Left colon (tissue), 2 donors: ENCODE measurements around the gene ASCL2. TPM values are rescaled to one million over a fixed set of nuclear protein-coding genes. Genes with fewer than 3 reads are reported as not detected.

Experiments
- ATAC-seq: fragments of 200-7000 bp; cut with Tn5 transposase; one replicate; pipeline ENCODE4 v1.9.1; 2020; ENCODE audit warnings: mild to moderate bottlenecking, moderate library complexity
- DNase-seq, 2 donors: peaks; one replicate each; pipeline ENCODE4 v3.0.0-alpha.2; 2020
- intact Hi-C, 2 donors: fragments of 100-400 bp; cut with DNase I in 1 of 2; cut with micrococcal nuclease in 1 of 2; formaldehyde crosslinking; loops; one replicate each; pipeline versions ENCODE4 v1.11.2 to v1.14.0; 2022; cut with DNase I, micrococcal nuclease
- total RNA-seq, 2 donors: library from RNA; stranded (reverse); fragmentation: NEBNext Ultra II Directional; extraction: Animal tissue kit (Norgen Biotek cat#: 25700); gene quantifications; one replicate each; pipeline ENCODE4 v1.2.1, GENCODE V29; 2021
- donor health status: DM: no; HTN: no; CAD: no.
- donor health status: DM: yes; HTN: yes; CAD: no.

The ASCL2 gene
- total RNA-seq, 2 donors from 2014 or later = 6.3 to 10.4 TPM

DNA sequence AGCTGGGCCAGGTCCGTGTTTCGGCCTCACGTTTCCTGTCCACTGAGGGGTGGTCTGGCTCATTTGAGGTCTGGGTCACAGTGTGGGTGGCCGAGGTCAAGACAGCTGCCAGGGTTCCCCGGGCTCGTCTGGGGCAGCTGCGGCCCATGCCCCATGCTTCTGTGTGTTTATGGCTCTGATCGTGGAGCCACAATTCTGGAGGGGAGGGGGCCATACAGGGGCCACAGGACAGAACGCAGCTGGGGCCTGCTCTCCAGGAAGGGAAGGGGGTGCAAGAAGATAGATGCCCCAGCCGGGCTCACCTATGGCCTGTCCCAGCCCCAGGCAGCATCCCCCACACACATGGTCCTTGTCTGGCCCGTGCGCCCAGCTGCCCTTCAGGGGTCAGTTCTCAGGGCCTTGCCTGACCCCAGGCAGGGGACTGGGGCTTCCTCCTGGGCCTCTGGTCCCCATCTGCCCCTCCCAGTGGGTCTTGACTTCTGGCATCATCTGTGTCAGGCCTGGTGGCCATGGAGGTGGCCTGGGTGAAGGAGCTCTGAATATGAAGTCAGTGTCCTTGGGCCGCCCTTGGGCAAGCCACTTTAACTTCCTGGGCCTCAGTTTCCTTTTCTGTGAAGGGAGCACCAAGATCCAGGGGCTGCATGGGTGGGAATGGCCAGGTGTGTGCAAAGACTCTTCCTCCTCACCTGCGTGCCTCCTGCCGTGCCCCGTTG, 39.8 kb upstream of the ASCL2 start:
- no peak for ATAC-seq
- intact Hi-C loops = no loop called here
- no peak for DNase-seq

DNA sequence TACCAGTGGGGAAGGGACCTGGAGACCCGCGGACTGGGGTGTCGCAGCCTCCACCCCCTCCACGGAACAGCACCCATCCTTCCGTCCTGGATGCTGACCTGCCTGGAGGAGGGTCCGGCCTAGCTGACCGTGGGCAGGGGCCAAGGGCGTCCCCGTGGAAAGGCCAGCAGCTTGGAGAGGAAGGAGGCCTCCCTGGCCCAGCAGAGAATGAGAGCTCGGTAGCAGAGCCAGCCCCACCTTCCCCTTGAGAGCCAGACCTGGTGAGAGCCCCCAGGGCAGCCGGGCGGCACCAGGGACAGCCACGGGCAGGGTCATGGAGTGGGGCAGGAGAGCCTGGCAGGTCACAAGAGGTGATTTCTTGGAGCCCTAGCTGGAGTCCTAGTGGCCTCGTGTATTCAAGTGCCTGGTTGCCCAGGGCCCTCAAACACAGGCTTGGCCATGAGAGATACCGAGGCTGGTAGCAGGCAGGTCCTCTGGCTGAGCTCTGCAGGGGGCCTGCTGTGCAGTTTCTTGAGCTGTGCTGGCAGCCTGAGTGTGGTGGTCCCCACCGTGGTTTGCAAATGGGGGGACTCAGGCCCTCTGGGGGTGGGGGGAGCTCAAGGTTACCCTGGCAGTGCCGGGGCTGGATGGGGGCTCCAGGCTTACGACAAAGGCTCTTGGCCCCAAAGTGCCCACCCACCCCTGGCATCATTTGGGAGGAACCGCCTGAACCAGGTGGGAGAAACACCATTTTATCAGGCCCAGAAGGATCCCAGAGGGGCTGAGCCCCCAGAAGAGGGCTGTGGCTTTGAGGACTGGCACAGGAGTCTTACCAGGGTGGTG, 39.1 kb upstream of the ASCL2 start:
- intact Hi-C loops = loop anchor here in 1 of 2 donors (5.0 kb wide), 1 partner anchor 113 kb away; no protein-coding TSS in a partner anchor
- DNase-seq = no peak
- ATAC-seq = no peak

DNA sequence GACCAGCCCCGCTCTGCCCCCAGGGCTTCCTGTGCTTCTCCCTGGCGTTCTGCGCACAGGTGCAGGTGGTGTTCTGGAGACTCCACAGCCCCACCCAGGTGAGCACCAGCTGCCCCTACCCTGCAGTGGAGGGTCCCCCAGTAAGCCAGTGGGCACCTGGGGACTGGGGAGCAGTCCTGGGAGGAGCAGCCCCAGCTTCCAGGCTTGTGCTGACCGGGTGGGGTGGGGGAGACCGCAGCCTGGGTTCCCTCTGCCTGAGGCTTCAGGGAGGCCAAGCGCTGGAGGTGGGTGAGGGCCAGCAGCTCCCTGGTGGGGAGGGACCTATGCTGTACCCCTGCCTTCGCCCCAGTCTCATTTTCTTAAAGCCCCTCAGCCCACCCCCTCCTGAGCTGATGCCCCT, 38.3 kb upstream of the ASCL2 start:
- ATAC-seq = no peak
- DNase-seq = no peak
- intact Hi-C loops = loop anchor here in 1 of 2 donors (5.0 kb wide), 1 partner anchor 114 kb away; no protein-coding TSS in a partner anchor

DNA sequence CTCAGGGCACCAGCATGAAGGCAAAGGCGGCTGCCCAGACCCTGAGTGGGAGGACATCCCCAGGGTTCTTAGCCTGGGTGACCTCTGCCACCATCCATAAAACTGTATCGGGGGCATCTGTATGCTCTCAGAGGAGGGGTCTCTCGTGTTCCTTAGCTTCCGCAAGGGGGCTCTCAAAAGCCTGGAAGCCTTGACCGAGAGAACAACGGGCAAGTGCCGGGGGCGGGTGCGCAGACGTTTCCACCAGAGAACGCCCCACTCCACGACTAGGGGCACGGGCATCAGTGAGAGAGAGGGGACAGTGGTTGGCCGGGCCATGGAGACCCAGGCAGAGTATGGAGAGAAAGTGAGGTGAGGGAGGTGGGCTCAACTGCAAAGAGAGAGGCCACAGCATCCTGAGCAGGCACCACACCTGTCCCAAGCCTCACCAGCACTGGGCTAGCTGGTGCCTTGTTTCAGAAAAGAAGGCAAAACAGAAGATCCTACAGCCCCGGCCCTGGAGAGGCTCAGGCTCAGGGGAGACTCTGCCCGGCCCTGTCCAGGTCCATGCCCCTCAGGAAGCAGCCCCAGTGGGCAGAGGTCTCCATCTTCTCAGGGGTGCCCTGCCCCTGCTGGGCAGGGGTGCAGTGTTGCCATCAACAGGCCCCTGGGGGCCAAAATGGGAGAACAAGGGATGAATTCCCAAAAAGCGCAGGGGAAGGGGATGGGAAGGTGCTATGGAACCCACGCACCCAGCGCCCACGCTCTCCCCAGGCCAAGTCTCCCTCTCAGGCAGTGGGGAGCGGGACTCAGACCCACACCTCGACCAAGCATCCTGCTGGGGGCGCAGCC, 37.3 kb upstream of the ASCL2 start:
- ATAC-seq = no peak
- no peak for DNase-seq
- intact Hi-C loops = loop anchor here in 1 of 2 donors (5.0 kb wide), 1 partner anchor 115 kb away; no protein-coding TSS in a partner anchor

DNA sequence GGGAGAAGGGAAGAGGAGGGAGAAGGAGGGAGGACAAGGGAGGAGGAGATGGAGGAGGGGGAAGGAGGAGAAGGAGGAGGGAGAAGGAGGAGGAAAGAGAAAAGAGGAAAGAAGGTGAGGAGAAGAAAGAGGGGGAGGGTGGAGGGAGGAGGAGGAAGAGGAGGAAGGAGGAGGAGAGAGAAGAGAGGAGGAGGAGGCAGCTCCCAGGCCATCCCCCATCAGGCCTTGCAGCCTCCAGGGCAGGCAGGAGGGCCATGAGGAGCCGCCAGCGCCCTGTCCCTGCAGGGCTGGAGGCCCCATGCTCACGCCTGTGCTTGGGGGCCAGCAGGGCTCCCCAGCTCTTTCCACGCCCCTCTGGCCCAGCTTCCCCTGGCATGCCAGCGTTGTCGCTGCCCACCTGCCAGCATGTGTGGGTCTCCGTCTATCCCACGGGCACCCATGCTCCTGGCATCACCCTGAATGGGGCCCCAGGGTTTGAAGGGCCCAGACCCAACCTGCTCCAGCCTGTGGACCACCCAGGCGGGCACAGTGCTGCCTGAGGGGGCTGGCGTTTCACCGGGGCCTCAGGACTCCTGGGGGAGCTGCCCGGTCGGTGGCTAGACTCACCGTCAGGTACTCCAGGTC, 36.6 kb upstream of the ASCL2 start:
- ATAC-seq (no peak), DNase-seq (no peak)
- intact Hi-C loops = loop anchor here in 1 of 2 donors (5.0 kb wide), 1 partner anchor 115 kb away; no protein-coding TSS in a partner anchor

DNA sequence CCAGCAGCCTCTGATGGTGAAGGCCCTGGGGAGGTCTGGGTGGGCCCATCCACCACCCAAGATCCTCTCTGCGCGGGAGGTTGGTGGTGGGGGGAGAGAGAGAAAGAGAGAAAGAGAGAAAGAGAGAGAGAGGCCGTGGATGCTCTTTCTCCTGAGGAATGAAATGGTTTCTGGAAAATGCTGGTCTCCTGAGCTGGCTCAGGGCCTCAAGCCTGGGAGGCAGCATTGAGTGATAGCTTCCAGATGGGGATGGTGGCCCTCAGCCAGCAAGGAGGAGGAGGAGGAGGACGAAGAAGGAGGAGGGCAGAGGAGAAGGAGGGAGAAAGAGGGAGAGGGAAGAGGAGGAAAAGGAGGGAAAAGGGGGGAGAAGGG, 36.0 kb upstream of the ASCL2 start:
- intact Hi-C loops = loop anchor here in 1 of 2 donors (5.0 kb wide), 1 partner anchor 116 kb away; no protein-coding TSS in a partner anchor

DNA sequence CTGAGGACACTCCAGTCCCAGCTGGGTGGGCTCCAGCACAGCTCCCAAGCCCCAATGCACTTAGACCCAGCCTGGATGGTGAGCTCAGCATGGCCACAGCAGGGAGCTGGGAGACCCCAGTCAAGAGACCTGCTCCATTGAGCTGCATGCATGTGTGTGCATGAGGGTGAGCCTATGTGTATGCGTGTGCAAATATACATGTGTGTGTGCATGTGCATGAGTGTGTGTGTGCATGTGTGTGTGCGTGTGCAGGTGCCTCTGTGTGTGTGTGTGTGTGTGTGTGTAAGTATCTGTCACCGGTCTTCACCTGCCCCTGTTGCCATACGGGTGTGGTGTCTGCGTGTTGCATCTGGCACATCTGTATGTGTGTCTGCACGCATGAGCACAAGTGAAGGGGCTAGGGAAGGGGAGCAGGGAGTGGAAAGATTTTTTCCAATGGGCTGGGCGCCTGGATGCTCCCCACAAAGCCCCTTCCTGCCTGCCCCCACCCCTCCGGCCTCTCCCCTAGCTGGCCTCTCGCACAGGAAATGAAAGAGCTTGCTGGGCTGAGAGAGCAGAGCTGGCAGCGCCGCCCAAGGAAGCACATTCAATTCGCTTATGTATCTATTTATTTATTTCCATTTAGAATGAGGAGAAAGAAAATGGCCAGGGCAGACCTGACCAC, 35.5 kb upstream of the ASCL2 start:
- ATAC-seq = no peak
- DNase-seq = peak in 1 of 2 donors; percentile 35
- intact Hi-C loops = loop anchor here in 1 of 2 donors (5.0 kb wide), 1 partner anchor 116 kb away; no protein-coding TSS in a partner anchor

More for the DNA sequence above, 36.0 kb upstream of the ASCL2 start:
- ATAC-seq (no peak), DNase-seq (peak; percentile 59 to 76)

DNA sequence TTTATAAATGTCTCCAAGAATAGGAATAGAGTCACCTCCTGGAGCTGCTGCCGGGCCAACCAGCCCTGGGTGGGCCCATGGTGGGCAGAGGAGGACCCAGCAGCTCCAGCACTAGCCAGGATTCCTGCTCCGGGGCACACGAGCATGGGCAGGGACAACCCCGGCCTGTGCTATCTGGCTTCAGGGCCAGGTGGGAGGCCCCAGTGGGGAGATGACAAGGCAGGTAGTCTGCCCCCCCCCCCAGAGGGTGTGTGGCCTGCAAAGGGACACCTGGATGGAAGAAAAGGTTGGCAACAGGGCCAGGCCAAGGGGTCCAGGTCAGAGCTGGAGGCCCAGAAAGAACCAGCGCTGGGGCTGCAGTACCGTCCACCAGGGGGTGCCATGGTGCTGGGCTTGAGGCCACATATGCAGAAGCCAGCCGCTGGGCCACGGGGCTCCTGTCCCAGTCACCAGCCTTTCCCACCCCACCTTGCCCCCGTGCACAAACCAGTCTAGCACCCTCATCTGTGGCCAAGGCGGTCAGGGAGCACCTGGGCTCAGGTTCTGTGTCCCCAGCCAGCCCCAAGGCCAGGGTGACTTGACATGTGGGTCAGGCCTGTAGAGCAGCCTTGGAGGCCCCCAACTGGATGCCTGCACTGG, 34.9 kb upstream of the ASCL2 start:
- DNase-seq (peak; percentile 74 to 94), ATAC-seq (peak; percentile 83)
- intact Hi-C loops = loop anchor here in 1 of 2 donors (5.0 kb wide), 1 partner anchor 117 kb away; no protein-coding TSS in a partner anchor

DNA sequence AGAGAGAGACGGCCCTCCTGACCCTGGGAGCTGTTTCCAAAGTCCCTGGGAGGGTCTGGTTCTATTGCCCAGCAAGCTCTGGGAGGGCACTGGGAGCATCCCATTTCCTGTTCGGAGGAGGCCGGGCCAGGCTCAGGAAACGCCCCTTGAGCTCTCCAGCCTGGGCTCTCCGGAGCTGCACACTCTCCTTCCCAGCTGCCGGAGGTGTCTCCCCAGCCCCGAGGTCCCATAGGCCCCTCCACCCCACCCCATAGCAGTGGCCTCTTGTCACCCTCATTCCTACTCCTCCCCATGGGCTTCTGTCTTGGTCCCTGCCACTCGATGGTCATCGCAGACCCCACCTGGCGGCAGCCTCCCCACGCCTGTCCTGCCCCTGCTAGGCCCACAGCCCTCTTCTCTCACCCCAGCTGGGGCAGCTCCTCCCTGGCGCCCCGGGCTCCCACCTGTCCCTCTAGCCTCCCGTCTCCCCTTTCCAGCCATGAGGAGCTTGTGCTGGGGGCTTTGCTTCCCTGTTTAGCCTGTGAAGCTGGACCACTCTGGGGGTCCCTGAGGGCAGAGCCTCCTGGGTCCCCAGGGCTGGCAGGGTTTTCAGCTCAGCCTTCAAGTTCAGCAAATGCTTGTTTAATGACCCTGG, 34.2 kb upstream of the ASCL2 start:
- DNase-seq = peak in 1 of 2 donors; percentile 21
- intact Hi-C loops = loop anchor here (5.0 kb wide), 1 partner anchor 118 kb away; no protein-coding TSS in a partner anchor

DNA sequence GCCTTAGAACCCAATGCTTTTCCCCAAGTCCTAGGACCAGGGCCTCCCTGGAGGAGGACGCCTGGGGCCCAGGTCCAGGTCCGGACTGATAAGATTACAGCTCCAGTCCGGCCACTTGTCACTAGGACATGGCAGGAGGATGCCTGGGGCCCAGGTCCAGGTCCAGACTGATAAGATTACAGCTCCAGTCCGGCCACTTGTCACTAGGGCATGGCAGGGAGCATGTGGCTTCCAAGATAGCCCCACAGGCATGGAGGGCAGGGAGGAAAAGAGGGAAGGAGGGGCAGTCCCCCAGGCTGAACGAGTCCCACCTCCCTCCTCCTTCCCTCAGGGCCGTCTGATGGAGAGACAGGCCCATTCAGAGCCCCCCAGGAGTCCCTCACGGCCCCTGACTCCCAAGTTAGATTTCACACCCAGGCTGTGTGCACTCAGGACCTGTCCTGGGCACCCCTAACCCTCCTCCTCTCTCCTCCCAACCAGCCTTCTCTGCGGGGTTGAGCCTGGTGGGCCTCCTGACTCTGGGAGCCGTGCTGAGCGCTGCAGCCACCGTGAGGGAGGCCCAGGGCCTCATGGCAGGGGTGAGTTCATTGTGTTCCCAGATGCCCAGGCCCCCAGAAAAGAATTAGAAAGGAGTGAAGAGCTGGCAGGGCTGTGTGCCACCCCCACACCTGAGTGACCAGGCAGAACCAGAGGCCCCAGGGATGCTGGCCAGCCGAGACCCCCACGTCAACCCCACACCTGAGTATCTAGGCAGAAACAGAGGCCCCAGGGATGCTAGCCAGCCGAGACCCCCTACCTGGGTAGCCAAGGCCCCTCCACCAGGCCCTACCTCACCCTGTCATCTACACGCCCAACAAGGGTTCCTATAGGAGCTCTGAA, 33.5 kb upstream of the ASCL2 start:
- intact Hi-C loops = loop anchor here in 1 of 2 donors (5.0 kb wide), 1 partner anchor 118 kb away; no protein-coding TSS in a partner anchor
- ATAC-seq = no peak
- no peak for DNase-seq

More for the DNA sequence above, 34.2 kb upstream of the ASCL2 start:
- no peak for ATAC-seq

DNA sequence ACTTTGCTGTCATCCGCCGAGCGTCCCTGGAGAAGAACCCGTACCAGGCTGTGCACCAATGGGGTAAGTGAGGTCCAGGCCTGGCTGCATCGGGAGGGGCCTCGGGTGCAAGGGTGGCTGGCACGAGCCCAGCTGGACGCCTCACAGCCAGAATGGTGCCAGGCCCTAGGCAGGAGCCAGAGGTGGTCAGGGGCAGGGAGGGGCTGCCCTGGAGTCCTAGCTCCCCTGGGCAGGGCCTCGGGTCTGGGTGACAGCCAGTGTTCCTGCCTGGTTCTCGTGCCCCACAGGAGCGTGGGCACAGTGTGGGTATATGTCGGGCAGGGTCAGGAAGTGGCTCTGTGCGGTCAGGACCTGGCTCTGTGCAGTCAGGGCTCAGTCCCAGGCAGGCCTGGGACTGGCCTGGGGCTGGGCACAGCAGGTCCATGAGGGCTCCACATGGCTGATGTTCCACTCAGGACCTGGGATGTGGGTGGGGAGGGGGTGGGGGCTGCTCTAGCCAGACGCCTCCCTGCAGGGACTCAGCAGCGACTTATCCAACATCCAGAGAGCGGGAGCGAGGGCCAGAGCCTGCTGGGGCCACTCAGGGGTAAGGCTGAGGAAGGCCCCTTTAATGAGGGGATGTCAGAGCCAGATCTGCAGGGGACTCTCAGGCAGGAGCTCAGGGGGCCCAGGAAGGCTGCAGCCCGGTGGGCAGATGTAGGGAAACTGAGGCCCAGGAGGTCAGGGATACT, 32.7 kb upstream of the ASCL2 start:
- ATAC-seq = no peak
- DNase-seq = peak in 1 of 2 donors; percentile 27
- intact Hi-C loops = loop anchor here in 1 of 2 donors (5.0 kb wide), 1 partner anchor 119 kb away; no protein-coding TSS in a partner anchor

DNA sequence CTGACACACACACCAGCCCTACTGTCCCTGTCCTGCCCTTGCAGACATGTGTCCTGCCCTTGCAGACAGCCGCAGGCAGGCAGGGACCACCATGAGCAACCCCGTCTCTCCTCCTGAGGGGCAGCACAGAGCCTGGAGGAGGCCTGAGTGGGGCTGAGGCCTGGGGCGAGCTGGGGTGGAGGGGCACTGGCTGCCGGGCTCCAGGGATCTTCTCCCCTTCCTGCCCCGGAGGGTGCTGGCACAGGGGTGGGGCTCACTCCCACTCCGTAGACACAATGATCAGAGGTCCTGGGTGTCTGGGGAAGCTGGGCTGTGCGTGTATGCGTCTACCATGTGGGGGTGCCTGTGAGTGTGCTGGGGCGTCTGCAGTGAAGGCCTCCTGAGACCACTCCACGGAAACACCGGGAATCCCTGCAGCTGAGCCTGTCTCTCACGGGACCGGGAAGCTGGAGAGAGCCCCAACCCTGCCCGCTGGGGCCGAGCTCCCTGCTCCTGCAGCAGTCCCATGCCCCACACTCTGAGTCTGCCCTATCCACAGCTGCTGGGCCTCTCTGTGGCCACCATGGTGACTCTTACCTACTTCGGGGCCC, 32.0 kb upstream of the ASCL2 start:
- intact Hi-C loops = loop anchor here in 1 of 2 donors (5.0 kb wide), 1 partner anchor 120 kb away; no protein-coding TSS in a partner anchor
- ATAC-seq = no peak
- DNase-seq = peak; percentile 20 to 24

DNA sequence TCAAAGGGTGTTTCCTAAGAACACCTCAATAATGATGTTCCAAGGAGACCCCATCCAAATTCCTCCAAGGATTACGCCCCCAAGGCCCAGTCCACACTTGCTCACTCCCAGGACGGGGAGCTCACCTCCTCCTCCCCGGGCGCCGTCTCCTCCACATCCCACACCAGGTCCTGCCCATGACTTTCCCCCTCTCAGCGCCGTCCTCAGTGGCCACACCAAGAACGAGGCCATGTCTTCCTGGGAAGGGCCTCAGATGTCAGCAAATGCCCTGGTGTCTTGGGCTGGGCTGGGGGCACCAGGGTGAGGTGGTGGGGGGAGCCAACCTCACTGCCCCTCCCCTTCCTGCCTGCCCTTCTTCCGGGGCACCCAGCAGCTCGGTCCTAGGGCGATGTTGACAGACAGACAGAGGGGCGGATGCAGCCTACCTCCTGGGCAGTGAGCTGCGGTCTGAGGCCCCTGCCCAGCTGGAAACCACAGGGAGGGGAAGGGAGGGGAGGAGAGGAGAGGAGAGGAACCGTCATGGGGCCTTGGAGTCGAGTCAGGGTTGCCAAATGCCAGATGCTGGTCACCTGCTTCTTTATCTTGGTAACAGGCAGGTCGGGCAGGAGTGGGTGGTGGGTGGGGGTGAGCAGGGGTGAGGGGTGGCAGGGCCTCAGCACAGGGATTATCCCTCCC, 31.4 kb upstream of the ASCL2 start, which contains the start of the genes C11orf21 and TSPAN32:
C11orf21 (minus strand) TSS at position 288 of the 675 bp plus-strand sequence; CDS start at position 178, 110 bp downstream.
TSPAN32 (plus strand) TSS at position 383 of the 675 bp plus-strand sequence; CDS start at position 520, 137 bp downstream.
- intact Hi-C loops = loop anchor here in 1 of 2 donors (5.0 kb wide), 1 partner anchor 121 kb away; no protein-coding TSS in a partner anchor
- DNase-seq = peak; percentile 49 to 52

More for the DNA sequence above, 31.4 kb upstream of the ASCL2 start, which contains the start of the genes C11orf21 and TSPAN32:
- ATAC-seq = peak; percentile 15
